Measurements from ENCODE around the gene ATG9A. TPM values are rescaled to one million over a fixed set of nuclear protein-coding genes. Genes with fewer than 3 reads are reported as not detected.
A peak's percentile ranks its signal among the peaks of the same experiment; 100 is the strongest.

ATG9A gene
- total RNA-seq, 4 donors from 2014 or later = 21.5 to 53.5 (median 45.9) TPM

DNA sequence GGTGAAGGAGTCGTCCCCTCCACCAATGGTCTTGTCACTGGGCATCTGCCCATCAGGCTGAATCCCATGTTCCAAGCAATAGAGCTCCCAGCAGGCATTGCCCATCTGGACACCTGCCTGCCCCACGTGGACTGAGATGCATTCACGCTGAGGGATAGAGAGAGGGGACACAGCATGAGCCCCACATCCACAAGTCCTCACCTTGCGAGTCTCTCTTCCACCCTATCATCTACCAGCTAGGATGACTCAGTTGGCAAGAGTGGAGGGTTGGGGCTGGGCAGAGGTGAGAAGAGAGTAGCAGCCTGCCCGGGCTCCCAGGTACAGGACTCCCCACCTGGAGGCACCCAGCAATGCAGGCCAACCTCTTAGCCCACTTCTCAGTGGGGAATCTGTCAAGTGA lies 22.6 kb upstream of the ATG9A start:
- Histone ChIP-seq H3K4me3 (no peak overlapping the region), H3K9me3 (no peaks in the 10 kb centered on the region), H3K36me3 (no peaks in the 10 kb centered on the region), H3K4me1 (peaks cover 0 to 8% of the 10 kb centered on the region in 2 donors), H3K27ac (peak overlapping the region; percentile 15 to 67), H3K27me3 (peaks cover 0 to 17% of the 10 kb centered on the region in 2 donors)
- no peak for TF ChIP-seq POLR2A (IDR thresholded peaks at IDR 0.05)
- TF ChIP-seq, protein P1, sequence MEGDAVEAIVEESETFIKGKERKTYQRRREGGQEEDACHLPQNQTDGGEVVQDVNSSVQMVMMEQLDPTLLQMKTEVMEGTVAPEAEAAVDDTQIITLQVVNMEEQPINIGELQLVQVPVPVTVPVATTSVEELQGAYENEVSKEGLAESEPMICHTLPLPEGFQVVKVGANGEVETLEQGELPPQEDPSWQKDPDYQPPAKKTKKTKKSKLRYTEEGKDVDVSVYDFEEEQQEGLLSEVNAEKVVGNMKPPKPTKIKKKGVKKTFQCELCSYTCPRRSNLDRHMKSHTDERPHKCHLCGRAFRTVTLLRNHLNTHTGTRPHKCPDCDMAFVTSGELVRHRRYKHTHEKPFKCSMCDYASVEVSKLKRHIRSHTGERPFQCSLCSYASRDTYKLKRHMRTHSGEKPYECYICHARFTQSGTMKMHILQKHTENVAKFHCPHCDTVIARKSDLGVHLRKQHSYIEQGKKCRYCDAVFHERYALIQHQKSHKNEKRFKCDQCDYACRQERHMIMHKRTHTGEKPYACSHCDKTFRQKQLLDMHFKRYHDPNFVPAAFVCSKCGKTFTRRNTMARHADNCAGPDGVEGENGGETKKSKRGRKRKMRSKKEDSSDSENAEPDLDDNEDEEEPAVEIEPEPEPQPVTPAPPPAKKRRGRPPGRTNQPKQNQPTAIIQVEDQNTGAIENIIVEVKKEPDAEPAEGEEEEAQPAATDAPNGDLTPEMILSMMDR (IDR thresholded peaks at IDR 0.05) = no peak
- no peak for DNase-seq
- intact Hi-C loops (cut with DNase I; ENCODE audit: low total_unique reads) = no loop called here

DNA sequence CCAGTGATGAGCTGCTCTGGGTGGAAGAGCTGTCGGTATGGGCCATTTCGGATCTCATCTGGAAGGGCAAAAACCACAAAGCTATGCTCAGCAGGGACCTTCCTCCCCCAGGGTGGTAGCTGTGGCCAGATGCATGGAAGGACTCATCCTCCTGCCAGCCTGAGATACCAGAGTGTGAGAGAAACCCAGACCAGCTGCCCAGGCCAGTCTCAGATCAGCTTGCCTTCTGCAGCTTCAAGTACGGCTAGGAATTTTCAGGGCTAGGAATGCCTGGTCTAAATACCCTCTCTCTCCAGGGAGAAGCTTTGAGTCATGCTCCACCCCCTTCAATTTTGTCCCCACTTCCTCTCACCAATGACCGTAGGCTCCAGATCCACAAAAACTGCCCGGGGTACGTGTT lies 22.2 kb upstream of the ATG9A start:
- no peak for DNase-seq
- Histone ChIP-seq H3K27ac (no peak overlapping the region), H3K4me1 (peaks cover 0 to 11% of the 10 kb centered on the region in 2 donors), H3K4me3 (no peak overlapping the region), H3K27me3 (peaks cover 0 to 17% of the 10 kb centered on the region in 2 donors), H3K36me3 (no peaks in the 10 kb centered on the region), H3K9me3 (no peaks in the 10 kb centered on the region)
- TF ChIP-seq, protein P1 (IDR thresholded peaks at IDR 0.05) = no peak
- TF ChIP-seq POLR2A (IDR thresholded peaks at IDR 0.05) = no peak
- intact Hi-C loops (cut with DNase I; ENCODE audit: low total_unique reads) = no loop called here

DNA sequence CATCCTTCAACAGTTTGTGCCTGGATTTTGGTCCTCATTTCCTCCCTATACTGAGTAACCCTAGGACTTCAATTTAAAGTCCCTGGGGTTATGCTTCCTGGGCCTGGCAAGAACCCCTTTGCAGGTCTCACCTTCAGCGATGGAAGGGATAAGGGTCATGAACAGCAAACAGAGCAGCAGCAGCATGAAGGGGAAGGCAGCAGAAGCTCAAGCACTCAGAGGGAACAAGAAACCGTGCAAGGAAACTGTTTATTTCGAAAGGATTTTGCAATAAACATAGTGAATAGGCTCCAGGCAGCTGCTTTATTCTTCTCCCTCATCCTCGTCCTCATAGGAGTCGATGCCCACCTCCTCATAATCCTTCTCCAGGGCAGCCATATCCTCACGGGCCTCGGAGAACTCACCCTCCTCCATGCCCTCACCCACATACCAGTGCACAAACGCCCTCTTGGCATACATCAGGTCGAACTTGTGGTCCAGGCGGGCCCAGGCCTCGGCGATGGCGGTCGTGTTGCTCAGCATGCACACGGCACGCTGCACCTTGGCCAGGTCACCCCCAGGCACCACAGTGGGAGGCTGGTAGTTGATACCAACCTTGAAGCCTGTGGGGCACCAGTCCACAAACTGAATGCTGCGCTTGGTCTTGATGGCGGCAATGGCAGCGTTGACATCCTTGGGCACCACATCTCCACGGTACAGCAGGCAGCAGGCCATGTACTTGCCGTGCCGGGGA lies 20.8 kb upstream of the ATG9A start:
- H3K36me3 ChIP-seq = no peaks in the 10 kb centered on the region
- H3K4me1 ChIP-seq = peaks cover 0 to 19% of the 10 kb centered on the region in 2 donors
- TF ChIP-seq, protein P1 (IDR thresholded peaks at IDR 0.05) = no peak
- TF ChIP-seq POLR2A (IDR thresholded peaks at IDR 0.05) = no peak
- no peak for DNase-seq
- peaks cover 0 to 8% of the 10 kb centered on the region in 2 donors for H3K27me3 ChIP-seq
- H3K27ac ChIP-seq = peak overlapping the region; percentile 54 to 72
- H3K4me3 ChIP-seq = no peak overlapping the region
- intact Hi-C loops (cut with DNase I; ENCODE audit: low total_unique reads) = no loop called here
- no peaks in the 10 kb centered on the region for H3K9me3 ChIP-seq

DNA sequence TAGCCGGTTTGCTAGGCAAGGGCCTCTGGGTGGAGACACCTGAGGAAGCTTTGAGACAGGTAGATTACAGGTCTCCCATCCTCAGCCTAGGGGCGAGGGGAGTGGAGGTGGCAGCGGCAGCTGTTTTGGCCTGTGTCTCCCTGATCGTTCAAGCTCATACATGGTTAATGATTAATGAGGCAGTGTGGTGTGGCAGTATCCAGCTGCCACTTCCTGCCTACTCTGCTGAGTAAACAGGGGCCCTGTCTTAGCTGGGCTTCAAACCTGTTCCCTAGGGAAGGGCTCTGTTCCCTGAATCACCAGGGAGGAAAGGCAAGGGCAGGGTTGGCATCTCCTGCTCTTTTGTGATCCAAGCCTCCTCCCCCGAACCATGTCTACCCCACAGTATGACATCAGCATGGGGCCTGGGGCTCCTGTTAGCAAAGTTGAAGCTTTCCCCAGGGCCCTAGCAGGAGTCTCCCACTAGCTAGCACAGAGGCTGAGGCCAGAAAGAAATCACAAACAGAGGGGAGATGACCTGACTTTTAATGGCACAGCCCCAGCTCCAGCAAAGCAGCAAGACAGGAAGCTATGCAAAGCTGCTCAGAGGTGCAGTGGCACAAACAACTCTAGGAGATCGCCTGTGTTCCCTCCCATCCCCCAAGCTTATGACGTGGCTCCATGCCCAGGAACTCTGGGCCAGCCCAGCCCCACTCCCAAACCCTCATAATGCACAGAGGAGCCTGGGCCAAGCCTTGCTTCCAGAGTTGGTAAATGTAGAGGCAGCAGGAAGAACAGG lies 20.0 kb upstream of the ATG9A start:
- H3K9me3 ChIP-seq = no peaks in the 10 kb centered on the region
- H3K27me3 ChIP-seq = no peaks in the 10 kb centered on the region
- no peak overlapping the region for H3K4me3 ChIP-seq
- peak; percentile 48 to 67 for DNase-seq
- peak overlapping the region; percentile 54 to 72 for H3K27ac ChIP-seq
- TF ChIP-seq POLR2A (IDR thresholded peaks at IDR 0.05) = peak in 1 of 2 donors; percentile 13
- TF ChIP-seq, protein P1 (IDR thresholded peaks at IDR 0.05) = no peak
- peaks cover 0 to 19% of the 10 kb centered on the region in 2 donors for H3K4me1 ChIP-seq
- intact Hi-C loops (cut with DNase I; ENCODE audit: low total_unique reads) = no loop called here
- H3K36me3 ChIP-seq = no peaks in the 10 kb centered on the region

DNA sequence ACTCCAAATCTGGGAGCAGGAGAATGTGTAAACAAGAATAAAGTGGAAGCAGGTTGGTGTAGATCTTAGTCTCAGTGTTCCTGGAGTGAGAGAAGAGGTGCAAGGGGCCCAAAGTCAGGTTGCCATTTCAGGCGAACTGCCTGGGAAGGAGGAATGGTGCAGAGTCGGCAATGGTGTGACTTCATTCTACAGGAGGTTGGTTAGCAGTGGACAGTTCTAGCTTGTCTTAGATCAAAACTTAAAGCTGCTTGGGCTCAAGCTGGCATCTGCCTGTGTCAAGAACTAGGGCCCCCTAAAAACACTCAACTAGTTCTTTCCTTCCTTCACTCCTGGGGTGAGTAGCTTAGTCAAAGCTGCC lies 19.4 kb upstream of the ATG9A start:
- Histone ChIP-seq H3K4me1 (peaks cover 0 to 19% of the 10 kb centered on the region in 2 donors), H3K4me3 (no peak overlapping the region)

More for the DNA sequence above, 19.4 kb upstream of the ATG9A start:
- DNase-seq = no peak
- Histone ChIP-seq H3K36me3 (no peaks in the 10 kb centered on the region), H3K27me3 (no peaks in the 10 kb centered on the region), H3K9me3 (no peaks in the 10 kb centered on the region), H3K27ac (peak overlapping the region; percentile 54 to 72)
- intact Hi-C loops (cut with DNase I; ENCODE audit: low total_unique reads) = no loop called here
- TF ChIP-seq POLR2A (IDR thresholded peaks at IDR 0.05) = no peak
- TF ChIP-seq, protein P1 (IDR thresholded peaks at IDR 0.05) = no peak

Measured in uterus (tissue), 4 donors.